LoVo (cell line): Measurements from ENCODE around the gene IBA57.
"Not testable (repeated sequence)": the region's sequence is repeated elsewhere in the genome, so short reads cannot be mapped to it uniquely, and the experiment has no call there.

ENCODE experiments used
- DNase-seq: peaks from one replicate; pipeline ENCODE4 v3.0.0-alpha.2; 2016; ENCODE audit warnings: low spot score

The IBA57 gene

GRCh38 chr1:228212966-228213844, 47.6 kb downstream of the IBA57 start:
- peak; percentile 82 for DNase-seq

GRCh38 chr1:228213917-228214808, 48.6 kb downstream of the IBA57 start:
- no peak for DNase-seq

DNA sequence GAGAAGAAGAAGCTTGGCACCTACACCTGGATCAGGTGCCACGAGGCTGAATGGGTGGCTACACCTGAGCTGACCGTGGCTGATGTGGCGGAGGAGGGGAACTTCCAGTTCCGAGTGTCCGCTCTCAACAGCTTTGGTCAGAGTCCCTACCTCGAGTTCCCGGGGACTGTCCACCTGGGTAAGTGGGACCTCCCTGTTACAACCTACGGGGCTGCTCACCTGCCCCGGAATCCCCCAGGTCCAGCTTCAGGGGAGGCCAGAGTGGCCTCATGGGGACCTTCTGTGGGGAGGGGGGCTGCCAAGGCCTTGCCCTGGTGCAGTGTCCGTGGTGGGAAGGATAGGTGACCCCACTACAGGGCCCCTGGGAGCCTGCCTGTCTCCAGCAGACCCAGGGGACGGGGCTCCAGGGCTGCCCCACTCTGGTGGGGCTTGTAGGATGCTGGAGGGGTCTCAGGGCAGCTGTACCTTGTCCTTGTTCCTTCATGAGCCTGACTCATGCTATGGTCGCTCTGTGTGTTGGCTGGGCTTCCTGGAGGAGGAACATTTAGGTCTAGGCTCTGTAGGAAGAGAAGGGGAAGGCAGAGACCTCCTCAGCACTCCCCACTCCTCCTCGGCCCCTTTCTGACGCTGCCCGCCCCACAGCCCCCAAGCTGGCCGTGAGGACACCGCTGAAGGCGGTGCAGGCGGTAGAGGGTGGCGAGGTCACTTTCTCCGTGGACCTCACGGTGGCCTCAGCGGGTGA, 49.5 kb downstream of the IBA57 start:
- no peak for DNase-seq

GRCh38 chr1:228215663-228216116, 50.1 kb downstream of the IBA57 start:
- DNase-seq: no peak

GRCh38 chr1:228216371-228217320, 51.0 kb downstream of the IBA57 start:
- no peak for DNase-seq

DNA sequence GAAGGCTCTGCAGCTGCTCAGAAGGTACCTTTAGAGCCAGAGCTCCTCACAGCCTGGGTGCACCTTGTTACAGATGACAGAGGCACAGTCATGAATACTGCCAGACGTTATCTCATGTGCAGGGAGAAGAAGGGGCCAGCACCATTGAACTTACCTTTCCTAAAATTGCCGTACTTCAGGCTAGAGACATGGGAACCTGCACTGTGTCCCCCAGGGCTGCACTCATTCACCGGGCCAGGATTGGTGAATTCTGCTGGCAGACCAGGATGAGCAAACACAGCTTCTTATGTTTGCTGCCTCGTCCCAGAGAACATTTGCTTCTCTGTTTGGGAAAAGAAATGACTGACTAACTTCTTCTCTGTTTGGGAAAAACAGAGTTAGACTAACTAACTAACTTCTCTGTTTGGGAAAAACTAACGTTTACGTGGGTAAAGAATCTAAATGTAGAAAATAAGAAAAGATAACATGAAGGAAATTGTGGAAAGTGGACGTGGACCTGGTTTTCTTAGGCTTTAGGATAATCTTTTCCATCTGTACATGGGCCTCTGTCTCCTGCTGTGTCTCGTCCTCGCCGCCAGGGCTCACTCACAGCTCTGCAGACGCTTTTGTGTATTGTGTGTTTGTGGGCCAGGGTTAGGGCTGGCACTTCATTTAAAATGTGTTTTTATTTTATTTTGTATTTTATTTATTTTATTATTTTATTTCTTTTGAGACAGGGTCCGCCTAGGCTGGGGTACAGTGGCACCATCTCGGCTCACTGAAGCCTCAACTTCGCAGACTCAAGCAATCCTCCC, 52.1 kb downstream of the IBA57 start:
- DNase-seq: no peak

GRCh38 chr1:228218513-228219244, 53.1 kb downstream of the IBA57 start:
- DNase-seq: no peak

DNA sequence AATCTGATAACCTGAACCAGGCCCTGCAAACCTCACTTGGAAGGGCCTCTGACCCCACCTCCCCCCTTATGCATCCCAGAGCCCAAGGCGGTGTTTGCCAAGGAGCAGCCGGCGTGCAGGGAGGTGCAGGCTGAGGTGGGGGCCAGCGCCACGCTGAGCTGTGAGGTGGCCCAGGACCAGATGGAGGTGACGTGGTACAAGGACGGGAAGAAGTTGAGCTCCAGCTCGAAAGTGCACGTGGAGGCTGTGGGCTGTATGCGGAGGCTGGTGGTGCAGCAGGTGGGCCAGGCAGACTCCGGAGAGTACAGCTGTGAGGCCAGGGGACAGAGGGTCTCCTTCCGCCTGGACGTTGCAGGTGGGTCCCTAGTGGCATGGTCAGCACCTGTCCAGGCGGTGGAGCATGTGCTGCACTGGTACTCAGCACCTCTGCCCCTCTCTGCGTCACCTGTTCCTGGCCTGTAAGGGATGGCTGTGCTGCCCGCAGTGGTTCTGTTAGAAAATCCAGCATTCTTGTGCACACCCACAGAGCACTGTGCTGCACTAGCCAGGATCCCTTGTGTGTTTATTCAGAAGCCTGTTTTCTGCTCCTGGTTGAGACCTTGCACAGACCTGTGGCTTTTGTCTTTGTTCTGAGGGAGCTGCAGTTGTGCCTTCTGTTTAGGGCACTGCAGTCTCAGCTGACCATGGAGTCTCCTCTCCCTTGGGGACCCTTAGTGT, 53.8 kb downstream of the IBA57 start:
- no peak for DNase-seq

DNA sequence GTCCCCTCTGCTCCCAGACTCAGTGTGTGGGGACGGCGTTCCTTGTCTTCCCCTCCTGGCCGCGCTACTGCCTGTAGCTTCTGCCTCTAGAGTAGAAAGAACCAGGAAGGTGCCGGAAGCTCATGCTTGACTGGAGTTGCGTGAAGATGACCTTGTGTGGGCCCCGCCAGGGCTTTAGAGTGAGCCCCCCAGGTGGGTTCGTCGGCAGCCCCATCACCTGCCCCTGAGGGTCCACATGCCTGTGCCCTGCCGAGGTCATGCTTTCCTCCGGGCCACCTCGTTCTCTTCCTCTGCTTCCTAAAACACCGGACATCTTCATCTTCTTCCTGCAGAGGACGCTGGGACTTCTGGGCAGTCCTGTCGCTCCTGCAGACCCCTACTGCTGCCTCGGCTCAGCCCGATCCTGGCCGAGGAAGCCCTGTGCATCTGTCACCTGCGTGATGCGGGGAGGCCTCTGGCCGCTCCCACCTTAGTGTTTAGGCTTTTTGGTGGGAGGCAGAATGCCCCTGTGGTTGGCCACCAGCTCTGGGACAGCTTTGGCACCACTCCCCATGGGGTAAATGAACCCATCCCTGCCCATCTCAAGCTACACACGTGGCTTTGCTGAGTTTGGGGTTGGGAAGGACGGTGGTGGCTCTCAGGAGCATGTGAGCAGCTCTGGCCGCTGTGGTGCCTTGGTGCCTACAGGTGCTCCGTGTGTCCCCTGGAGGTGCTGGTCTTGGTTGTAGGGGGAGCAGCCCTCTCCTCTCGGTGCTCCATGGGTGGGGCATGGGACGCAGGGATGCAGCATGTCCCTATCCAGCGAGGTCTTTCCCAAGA, 54.6 kb downstream of the IBA57 start:
- DNase-seq: no peak

DNA sequence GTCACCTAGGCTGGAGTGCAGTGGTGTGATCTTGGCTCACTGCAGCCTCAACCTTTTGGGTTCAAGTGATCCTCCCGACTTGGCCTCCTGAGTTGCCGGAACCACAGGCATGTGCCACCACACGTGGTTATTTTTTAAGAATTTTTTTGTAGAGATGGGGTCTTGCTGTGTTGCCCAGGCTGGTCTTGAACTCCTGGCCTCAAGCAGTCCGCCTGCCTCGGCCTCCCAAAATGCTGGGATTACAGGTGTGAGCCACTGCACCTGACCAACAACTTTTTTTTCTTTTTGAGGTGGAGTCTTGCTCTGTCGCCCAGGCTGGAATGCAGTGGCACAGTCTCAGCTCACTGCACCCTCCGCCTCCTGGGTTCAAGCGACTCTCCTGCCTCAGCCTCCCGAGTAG, 55.5 kb downstream of the IBA57 start:
- not testable (repeated sequence) for DNase-seq

DNA sequence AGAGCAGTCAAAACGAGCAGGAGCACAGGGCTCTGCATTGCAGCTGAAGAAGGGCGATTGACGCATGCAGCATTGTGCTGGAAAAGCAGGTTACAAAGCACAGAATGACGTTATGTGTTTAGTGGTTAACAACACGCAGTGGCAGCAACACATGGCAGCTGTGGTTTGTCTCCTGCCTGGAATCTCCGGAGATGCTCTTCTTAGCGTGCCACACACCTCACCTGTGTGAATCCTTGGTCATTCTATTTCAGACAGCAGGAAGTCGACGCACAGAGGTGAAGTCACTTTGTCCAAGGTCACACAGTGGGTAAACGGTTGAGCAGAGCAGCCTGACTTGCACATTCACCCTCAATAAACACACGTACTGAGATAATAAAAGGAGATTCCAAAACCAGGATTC, 56.9 kb downstream of the IBA57 start:
- DNase-seq: no peak

- DNase-seq: no peak
These were observed 58.9 kb downstream of the IBA57 start for GRCh38 chr1:228224198-228225164.

- no peak for DNase-seq
These were observed 59.6 kb downstream of the IBA57 start for GRCh38 chr1:228225165-228225710.

DNA sequence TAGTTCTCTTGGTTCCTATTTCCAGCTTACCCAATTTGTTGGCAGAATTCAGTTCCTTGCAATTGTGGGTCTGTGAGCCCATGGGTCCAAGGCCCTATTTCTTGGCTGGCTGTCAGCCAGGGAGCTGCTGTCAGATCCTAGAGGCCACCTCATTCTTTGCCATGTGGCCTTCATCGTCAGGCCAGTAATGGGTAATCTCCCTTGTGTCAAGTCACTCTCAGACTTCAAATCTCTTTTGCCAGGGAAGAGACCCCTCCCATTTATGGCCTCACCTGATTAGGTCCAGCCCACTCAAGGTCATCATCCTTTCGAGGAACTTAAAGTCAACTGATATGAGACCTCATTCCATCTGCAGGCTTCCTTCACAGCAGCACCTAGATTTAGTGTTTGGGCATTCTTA, 60.1 kb downstream of the IBA57 start:
- no peak for DNase-seq

DNA sequence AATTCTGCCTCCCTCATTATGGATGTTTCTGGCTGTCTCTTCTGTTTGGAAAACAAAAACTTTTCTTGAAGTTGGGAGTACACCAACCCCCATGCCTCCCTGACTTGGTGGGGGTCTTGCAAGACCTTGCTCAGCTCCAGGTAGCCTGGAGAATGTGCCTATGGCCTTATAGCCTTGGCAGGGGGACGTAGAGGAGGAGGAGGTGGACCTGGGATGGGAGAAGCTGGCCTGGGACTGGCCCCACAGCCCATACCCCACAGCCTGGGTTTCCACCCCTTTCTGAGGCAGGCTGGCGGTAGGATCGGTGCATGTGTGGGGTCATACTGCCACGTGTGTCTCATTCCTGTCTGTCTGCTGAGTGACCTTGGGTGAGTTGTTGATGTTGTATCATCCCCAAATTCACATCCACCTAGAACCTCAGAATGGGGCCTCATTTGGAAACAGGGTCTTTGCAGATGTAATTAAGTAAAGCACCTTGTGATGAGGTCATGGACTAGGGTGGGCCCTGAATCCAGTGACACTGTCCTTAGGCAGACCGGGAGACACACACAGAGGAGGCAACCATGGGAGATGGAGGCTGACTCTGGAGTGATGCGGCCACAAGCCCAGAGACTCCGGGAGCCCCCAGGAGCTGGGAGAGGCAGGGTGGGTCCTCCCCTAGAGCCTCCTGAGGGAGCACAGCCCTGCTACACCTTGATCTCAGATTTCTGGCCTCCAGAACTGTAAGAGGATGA, 60.7 kb downstream of the IBA57 start:
- no peak for DNase-seq
